H9 (cell line): ENCODE measurements around the gene FASLG. TPM values are rescaled to one million over a fixed set of nuclear protein-coding genes. Genes with fewer than 3 reads are reported as not detected.
"Not testable (repeated sequence)": the region's sequence is repeated elsewhere in the genome, so short reads cannot be mapped to it uniquely, and the experiment has no call there.

Experiments used
- DNase-seq: peaks from one replicate; pipeline ENCODE4 v3.0.0-alpha.2; 2017
- H2AFZ ChIP-seq: one replicate; pipeline ENCODE4 v1.6.1; 2013; ENCODE audit warnings: mild to moderate bottlenecking, low read length, control low read depth, moderate library complexity
- H2AK5ac ChIP-seq: 2 replicates; pipeline ENCODE4 v1.6.1; 2013; ENCODE audit warnings: low read length, control low read depth, mixed read lengths; ENCODE audit not compliant: insufficient read length
- H2BK120ac ChIP-seq: one replicate; pipeline ENCODE4 v1.6.1; 2013; ENCODE audit warnings: low read depth, mild to moderate bottlenecking, low read length, control low read depth, inconsistent platforms; ENCODE audit not compliant: poor library complexity, severe bottlenecking
- H2BK12ac ChIP-seq: 2 replicates; pipeline ENCODE4 v1.6.1; 2013; ENCODE audit warnings: low read length, control low read depth, mixed read lengths, low read depth; ENCODE audit not compliant: insufficient read length
- H2BK15ac ChIP-seq: 2 replicates; pipeline ENCODE4 v1.6.1; 2013; ENCODE audit warnings: low read depth, low read length, control low read depth
- H2BK20ac ChIP-seq: one replicate; pipeline ENCODE4 v1.6.1; 2013; ENCODE audit warnings: low read depth, mild to moderate bottlenecking, low read length, control low read depth, inconsistent platforms; ENCODE audit not compliant: poor library complexity, severe bottlenecking
- H2BK5ac ChIP-seq: 2 replicates; pipeline ENCODE4 v1.6.1; 2013; ENCODE audit warnings: low read length, control low read depth, mixed read lengths; ENCODE audit not compliant: insufficient read length
- H3K14ac ChIP-seq: 2 replicates; pipeline ENCODE4 v1.6.1; 2013; ENCODE audit warnings: low read length, control low read depth; ENCODE audit not compliant: insufficient read depth
- H3K18ac ChIP-seq: 2 replicates; pipeline ENCODE4 v1.6.1; 2013; ENCODE audit warnings: low read depth, mild to moderate bottlenecking, mixed read lengths, low read length, control low read depth; ENCODE audit not compliant: insufficient read length
- H3K23ac ChIP-seq: 2 replicates; pipeline ENCODE4 v1.6.1; 2013; ENCODE audit warnings: low read length, control low read depth, mixed read lengths, low read depth; ENCODE audit not compliant: insufficient read length
- H3K23me2 ChIP-seq: 2 replicates; pipeline ENCODE4 v1.6.1; 2013; ENCODE audit warnings: low read depth, mild to moderate bottlenecking, mixed read lengths, low read length, control low read depth; ENCODE audit not compliant: insufficient read length, poor library complexity, severe bottlenecking
- H3K27ac ChIP-seq: 2 replicates; pipeline ENCODE4 v1.5.1; 2013; ENCODE audit warnings: low read length, control low read depth, mixed read lengths, low read depth; ENCODE audit not compliant: insufficient read length
- H3K27me3 ChIP-seq: 2 replicates; pipeline ENCODE4 v1.6.1; 2013; ENCODE audit warnings: low read length, control low read depth, inconsistent platforms; ENCODE audit not compliant: insufficient read depth
- H3K4ac ChIP-seq: 2 replicates; pipeline ENCODE4 v1.6.1; 2013; ENCODE audit warnings: low read depth, mild to moderate bottlenecking, control low read depth, inconsistent platforms, low read length, moderate library complexity
- H3K4me1 ChIP-seq: 2 replicates; pipeline ENCODE4 v1.6.1; 2013; ENCODE audit warnings: low read length, control low read depth, inconsistent platforms; ENCODE audit not compliant: insufficient read depth
- H3K4me2 ChIP-seq: 2 replicates; pipeline ENCODE4 v1.6.1; 2013; ENCODE audit warnings: low read length, control low read depth, mixed read lengths; ENCODE audit not compliant: insufficient read length, insufficient read depth
- H3K56ac ChIP-seq: 2 replicates; pipeline ENCODE4 v1.6.1; 2013; ENCODE audit warnings: low read depth, mild to moderate bottlenecking, mixed read lengths, low read length, control low read depth; ENCODE audit not compliant: insufficient read length
- H3K79me1 ChIP-seq: 2 replicates; pipeline ENCODE4 v1.6.1; 2013; ENCODE audit warnings: low read depth, mild to moderate bottlenecking, moderate library complexity, low read length, control low read depth, inconsistent platforms; ENCODE audit not compliant: insufficient read depth, poor library complexity, severe bottlenecking
- H3K79me2 ChIP-seq: 2 replicates; pipeline ENCODE4 v1.6.1; 2013; ENCODE audit warnings: low read length, control low read depth, inconsistent platforms; ENCODE audit not compliant: insufficient read depth
- H3K9ac ChIP-seq: 2 replicates; pipeline ENCODE4 v1.6.1; 2013; ENCODE audit warnings: low read length, control low read depth, mixed read lengths; ENCODE audit not compliant: insufficient read length; ENCODE audit errors: extremely low read depth
- H3K9me3 ChIP-seq: one replicate; pipeline ENCODE4 v1.6.1; 2013; ENCODE audit warnings: low read depth, low read length, inconsistent platforms; ENCODE audit not compliant: control insufficient read depth
- H3T11ph ChIP-seq: one replicate; pipeline ENCODE4 v1.6.1; 2013; ENCODE audit warnings: mild to moderate bottlenecking, low read length, control low read depth, inconsistent platforms
- H4K20me1 ChIP-seq: one replicate; pipeline ENCODE4 v1.6.1; 2013; ENCODE audit not compliant: control insufficient read depth, insufficient read length, insufficient read depth
- H4K5ac ChIP-seq: 2 replicates; pipeline ENCODE4 v1.6.1; 2013; ENCODE audit warnings: low read depth, mild to moderate bottlenecking, mixed read lengths, low read length, control low read depth; ENCODE audit not compliant: insufficient read length
- H4K8ac ChIP-seq: replicated peaks from 2 replicates; pipeline ENCODE4 v1.6.1; 2013; ENCODE audit warnings: low read length, control low read depth, mixed read lengths, low read depth; ENCODE audit not compliant: insufficient read length
- H4K91ac ChIP-seq: 2 replicates; pipeline ENCODE4 v1.6.1; 2013; ENCODE audit warnings: low read depth, mild to moderate bottlenecking, moderate library complexity, mixed read lengths, low read length, control low read depth; ENCODE audit not compliant: insufficient read length
- H3K27ac Mint-ChIP-seq, 3 experiments: 2 replicates in 2 of 3; 3 replicates in 1 of 3; pipeline ENCODE4 v1.8.0; 2020 to 2021; ENCODE audit warnings: mixed read lengths in 3 of 3, mild to moderate bottlenecking in 1 of 3, moderate library complexity in 1 of 3
- H3K27me3 Mint-ChIP-seq: 2 replicates; pipeline ENCODE4 v1.8.0; 2021; ENCODE audit warnings: low read depth, mild to moderate bottlenecking, moderate library complexity, mixed read lengths
- H3K36me3 Mint-ChIP-seq, 3 experiments: 2 replicates in 2 of 3; 3 replicates in 1 of 3; pipeline ENCODE4 v1.8.0; 2020 to 2021; ENCODE audit warnings: low read depth in 3 of 3, mixed read lengths in 3 of 3; ENCODE audit not compliant: insufficient read depth in 1 of 3
- H3K4me1 Mint-ChIP-seq, 2 experiments: 2 replicates each; pipeline ENCODE4 v1.8.0; 2020; ENCODE audit warnings: mixed read lengths in 2 of 2
- H3K4me3 Mint-ChIP-seq, 2 experiments: 2 replicates in 1 of 2; 3 replicates in 1 of 2; pipeline ENCODE4 v1.8.0; 2020 to 2021; ENCODE audit warnings: mild to moderate bottlenecking in 2 of 2, mixed read lengths in 2 of 2, moderate library complexity in 1 of 2
- H3K9me3 Mint-ChIP-seq, 2 experiments: 2 replicates in 1 of 2; 3 replicates in 1 of 2; pipeline ENCODE4 v1.8.0; 2020; ENCODE audit warnings: mild to moderate bottlenecking in 2 of 2, mixed read lengths in 2 of 2, moderate library complexity in 1 of 2
- WGBS: extraction: QIAGEN DNeasy Blood & Tissue Kit; methylation state at CpG from one replicate; pipeline ENCODE4 v1.1.7; 2013; ENCODE audit warnings: missing lambda C conversion rate, low lambda C conversion rate, mixed read lengths; ENCODE audit not compliant: insufficient read length; ENCODE audit errors: extremely low coverage; 5-methylcytosine and 5-hydroxymethylcytosine counted together
- total RNA-seq: library from RNA; stranded (reverse); gene quantifications from 2 replicates; pipeline ENCODE4 v1.2.1, GENCODE V29; 2021
- TF ChIP-seq, protein P1 (sequence below): fragments of 200-600 bp; sonication (generic); conservative IDR thresholded peaks from 3 replicates; pipeline ENCODE4 v1.8.0; 2021; ENCODE audit warnings: antibody characterized with exemption, mild to moderate bottlenecking

The FASLG gene
- total RNA-seq, 1 experiment from 2014 or later, result not detected

- Mint-ChIP-seq H3K4me3 (no peak overlapping the region), H3K36me3 (peaks cover 18 to 38% (median 36%) of the 10 kb centered on the region in 3 experiments)
- H2AK5ac ChIP-seq, result no peak overlapping the region
Observed at GRCh38 chr1:172616636-172617035, 42.3 kb upstream of the FASLG start.

DNA sequence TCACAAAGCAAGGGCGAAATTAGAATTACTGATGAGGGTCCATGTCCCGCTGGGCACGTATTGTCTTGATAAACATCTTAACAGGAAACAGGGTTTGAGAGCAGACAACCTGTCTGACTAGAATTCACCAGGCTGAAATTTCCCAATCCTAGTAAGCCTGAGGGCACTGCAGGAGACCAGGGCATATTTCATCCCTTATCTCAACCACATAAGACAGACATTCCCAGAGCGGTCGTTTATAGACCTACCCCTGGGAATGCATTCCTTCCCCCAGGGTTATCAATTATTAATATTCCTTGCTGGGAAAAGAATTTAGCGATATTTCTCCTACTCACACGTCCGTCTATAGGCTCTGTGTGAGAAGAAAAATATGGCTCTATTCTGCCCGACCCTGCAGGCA lies 38.3 kb upstream of the FASLG start:
- not testable (repeated sequence) for H4K5ac ChIP-seq, H3K9ac ChIP-seq, H3K79me2 ChIP-seq, H3K14ac ChIP-seq, H3K27me3 Mint-ChIP-seq, H3K27ac ChIP-seq, H2AFZ ChIP-seq, H2BK12ac ChIP-seq, H3T11ph ChIP-seq, H2BK20ac ChIP-seq, H3K79me1 ChIP-seq, H3K4me1 Mint-ChIP-seq, H2AK5ac ChIP-seq, H3K4me3 Mint-ChIP-seq, H3K23ac ChIP-seq, H3K23me2 ChIP-seq, H4K20me1 ChIP-seq, H3K4ac ChIP-seq, H3K27me3 ChIP-seq, H3K56ac ChIP-seq, H2BK5ac ChIP-seq, H3K4me2 ChIP-seq, H4K91ac ChIP-seq, H3K18ac ChIP-seq, H3K4me1 ChIP-seq, DNase-seq, H2BK120ac ChIP-seq, H3K27ac Mint-ChIP-seq, H2BK15ac ChIP-seq, H4K8ac ChIP-seq
- peaks cover 25% of the 10 kb centered on the region for H3K9me3 ChIP-seq
- Mint-ChIP-seq H3K36me3 (peaks cover 19 to 48% (median 42%) of the 10 kb centered on the region in 3 experiments), H3K9me3 (peaks cover 41 to 44% of the 10 kb centered on the region in 2 experiments)
- WGBS, result no CpG with 5 or more reads among the region's 9 CpGs

More at GRCh38 chr1:172616636-172617035, 42.3 kb upstream of the FASLG start:
- no peak overlapping the region for H2BK12ac ChIP-seq
- no peak overlapping the region for H2BK15ac ChIP-seq
- H3K4ac ChIP-seq, result no peak overlapping the region
- no peaks in the 10 kb centered on the region for H3K79me1 ChIP-seq
- no peak overlapping the region for H4K8ac ChIP-seq
- no peak overlapping the region for H2AFZ ChIP-seq
- no peaks in the 10 kb centered on the region for H3K79me2 ChIP-seq
- no peak overlapping the region for H2BK5ac ChIP-seq
- no peak overlapping the region for H3K27ac Mint-ChIP-seq
- H3K9me3 Mint-ChIP-seq, result peaks cover 33 to 36% of the 10 kb centered on the region in 2 experiments
- H3K14ac ChIP-seq, result no peak overlapping the region
- H3K4me1 Mint-ChIP-seq, result peaks cover 4 to 7% of the 10 kb centered on the region in 2 experiments; a peak in 3 of 4 replicates
- no peak overlapping the region for H3K4me2 ChIP-seq
- H3K9ac ChIP-seq, result no peak overlapping the region
- no peak overlapping the region for H4K91ac ChIP-seq
- no peaks in the 10 kb centered on the region for H4K20me1 ChIP-seq
- no peak overlapping the region for H3K23ac ChIP-seq
- no peaks in the 10 kb centered on the region for H3K23me2 ChIP-seq
- H2BK120ac ChIP-seq, result no peak overlapping the region
- H3K9me3 ChIP-seq, result peaks cover 17% of the 10 kb centered on the region
- H3K27me3 Mint-ChIP-seq, result no peaks in the 10 kb centered on the region
- H3K4me1 ChIP-seq, result no peaks in the 10 kb centered on the region; the same call in 1 of the 2 replicates
- DNase-seq, result no peak
- H3K27ac ChIP-seq, result no peak overlapping the region
- H4K5ac ChIP-seq, result no peak overlapping the region
- no peak overlapping the region for H3K18ac ChIP-seq
- TF ChIP-seq, protein P1, sequence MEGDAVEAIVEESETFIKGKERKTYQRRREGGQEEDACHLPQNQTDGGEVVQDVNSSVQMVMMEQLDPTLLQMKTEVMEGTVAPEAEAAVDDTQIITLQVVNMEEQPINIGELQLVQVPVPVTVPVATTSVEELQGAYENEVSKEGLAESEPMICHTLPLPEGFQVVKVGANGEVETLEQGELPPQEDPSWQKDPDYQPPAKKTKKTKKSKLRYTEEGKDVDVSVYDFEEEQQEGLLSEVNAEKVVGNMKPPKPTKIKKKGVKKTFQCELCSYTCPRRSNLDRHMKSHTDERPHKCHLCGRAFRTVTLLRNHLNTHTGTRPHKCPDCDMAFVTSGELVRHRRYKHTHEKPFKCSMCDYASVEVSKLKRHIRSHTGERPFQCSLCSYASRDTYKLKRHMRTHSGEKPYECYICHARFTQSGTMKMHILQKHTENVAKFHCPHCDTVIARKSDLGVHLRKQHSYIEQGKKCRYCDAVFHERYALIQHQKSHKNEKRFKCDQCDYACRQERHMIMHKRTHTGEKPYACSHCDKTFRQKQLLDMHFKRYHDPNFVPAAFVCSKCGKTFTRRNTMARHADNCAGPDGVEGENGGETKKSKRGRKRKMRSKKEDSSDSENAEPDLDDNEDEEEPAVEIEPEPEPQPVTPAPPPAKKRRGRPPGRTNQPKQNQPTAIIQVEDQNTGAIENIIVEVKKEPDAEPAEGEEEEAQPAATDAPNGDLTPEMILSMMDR, result no peak
- H3T11ph ChIP-seq, result no peak overlapping the region
- no peak overlapping the region for H2BK20ac ChIP-seq
- no peaks in the 10 kb centered on the region for H3K27me3 ChIP-seq
- no peak overlapping the region for H3K56ac ChIP-seq
- no CpG with 5 or more reads among the region's 3 CpGs for WGBS
